ENCODE measurements around the gene CCM2.
"Not testable (repeated sequence)": the region's sequence is repeated elsewhere in the genome, so short reads cannot be mapped to it uniquely, and the experiment has no call there.

The CCM2 gene

DNA sequence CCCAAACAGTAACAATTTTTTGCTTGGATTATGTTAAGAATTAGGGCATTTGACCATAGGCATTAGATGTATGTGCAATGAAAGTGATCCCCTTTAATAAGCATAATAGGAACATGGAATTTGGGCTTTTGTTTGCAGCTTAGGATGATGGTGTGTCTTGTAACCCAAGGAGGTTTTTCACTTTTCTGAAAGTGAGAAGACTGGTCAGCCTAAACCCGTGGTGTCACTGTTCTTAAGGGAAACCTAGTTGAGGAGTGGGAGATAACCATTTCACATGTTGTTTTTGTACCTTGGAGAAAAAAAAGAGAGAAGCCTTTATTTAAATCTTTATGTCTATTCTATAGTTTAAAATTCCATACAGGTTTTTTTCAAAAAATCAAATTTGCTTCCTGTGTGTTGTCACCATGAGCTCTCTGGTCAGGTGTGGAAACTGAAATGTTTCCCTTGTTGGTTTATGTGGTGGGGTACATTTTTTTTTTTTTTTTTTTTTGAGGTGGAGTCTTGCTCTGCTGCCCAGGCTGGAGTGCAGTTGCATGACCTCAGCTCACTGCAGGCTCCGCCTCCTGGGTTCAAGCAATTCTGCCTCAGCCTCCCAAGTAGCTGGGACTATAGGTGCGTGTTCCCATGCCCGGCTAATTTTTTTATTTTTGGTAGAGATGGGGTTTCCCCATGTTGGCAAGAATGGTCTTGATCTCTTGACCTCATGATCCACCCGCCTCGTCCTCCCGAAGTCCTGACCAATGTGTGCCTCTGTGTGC lies 7.7 kb downstream of the CCM2 start:
- H3K27ac ChIP-seq (ENCODE audit: low read depth, low read length): no peak overlapping the region
- no peaks in the 10 kb centered on the region for H3K36me3 ChIP-seq (ENCODE audit: control insufficient read depth, insufficient read depth, low read length)
- H3K4me3 ChIP-seq (ENCODE audit: low read depth, low read length): no peak overlapping the region
- no peak overlapping the region for H3K9ac ChIP-seq (ENCODE audit: low read length)
- no peaks in the 10 kb centered on the region for H3K9me3 ChIP-seq (ENCODE audit: control insufficient read depth, insufficient read depth, low read depth, low read length)
- H3K4me1 ChIP-seq (ENCODE audit: control insufficient read depth, insufficient read depth, low read length): no peaks in the 10 kb centered on the region
- no peaks in the 10 kb centered on the region for H3K27me3 ChIP-seq (ENCODE audit: control insufficient read depth, insufficient read depth, low read length)

DNA sequence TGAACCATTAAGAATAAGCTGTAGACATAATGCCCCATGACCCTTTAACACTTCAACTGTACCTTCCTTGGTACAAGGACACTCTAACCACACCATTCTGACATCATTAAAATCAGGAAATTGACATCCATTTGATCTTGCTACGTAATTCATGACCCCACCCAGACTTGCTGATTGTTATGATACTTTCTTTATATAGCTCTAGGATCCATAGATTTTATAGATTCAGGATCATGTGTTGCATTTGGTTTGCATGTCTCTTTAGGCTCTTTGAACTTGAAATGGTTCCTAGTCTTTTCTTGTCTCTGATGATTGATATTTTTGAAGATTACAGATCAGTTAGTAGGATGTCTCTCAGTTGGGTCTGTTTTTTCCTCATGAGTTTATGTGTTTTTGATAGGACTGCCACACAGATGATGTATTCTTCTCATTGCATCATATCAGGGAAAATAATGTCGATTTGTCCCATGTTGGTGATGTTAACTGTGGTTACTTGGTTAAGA lies 13.5 kb downstream of the CCM2 start:
- Histone ChIP-seq H3K4me3 (ENCODE audit: low read depth, low read length) (no peak overlapping the region), H3K27me3 (ENCODE audit: control insufficient read depth, insufficient read depth, low read length) (no peaks in the 10 kb centered on the region), H3K27ac (ENCODE audit: low read depth, low read length) (no peak overlapping the region), H3K36me3 (ENCODE audit: control insufficient read depth, insufficient read depth, low read length) (no peaks in the 10 kb centered on the region), H3K9me3 (ENCODE audit: control insufficient read depth, insufficient read depth, low read depth, low read length) (peaks cover 11% of the 10 kb centered on the region), H3K9ac (ENCODE audit: low read length) (no peak overlapping the region), H3K4me1 (ENCODE audit: control insufficient read depth, insufficient read depth, low read length) (no peaks in the 10 kb centered on the region)

GRCh38 chr7:45015313-45015712 lies 15.3 kb downstream of the CCM2 start:
- Histone ChIP-seq H3K27me3 (ENCODE audit: control insufficient read depth, insufficient read depth, low read length) (no peaks in the 10 kb centered on the region), H3K9me3 (ENCODE audit: control insufficient read depth, insufficient read depth, low read depth, low read length) (peaks cover 11% of the 10 kb centered on the region), H3K27ac (ENCODE audit: low read depth, low read length) (no peak overlapping the region), H3K36me3 (ENCODE audit: control insufficient read depth, insufficient read depth, low read length) (no peaks in the 10 kb centered on the region), H3K4me3 (ENCODE audit: low read depth, low read length) (no peak overlapping the region), H3K9ac (ENCODE audit: low read length) (no peak overlapping the region), H3K4me1 (ENCODE audit: control insufficient read depth, insufficient read depth, low read length) (no peaks in the 10 kb centered on the region)

DNA sequence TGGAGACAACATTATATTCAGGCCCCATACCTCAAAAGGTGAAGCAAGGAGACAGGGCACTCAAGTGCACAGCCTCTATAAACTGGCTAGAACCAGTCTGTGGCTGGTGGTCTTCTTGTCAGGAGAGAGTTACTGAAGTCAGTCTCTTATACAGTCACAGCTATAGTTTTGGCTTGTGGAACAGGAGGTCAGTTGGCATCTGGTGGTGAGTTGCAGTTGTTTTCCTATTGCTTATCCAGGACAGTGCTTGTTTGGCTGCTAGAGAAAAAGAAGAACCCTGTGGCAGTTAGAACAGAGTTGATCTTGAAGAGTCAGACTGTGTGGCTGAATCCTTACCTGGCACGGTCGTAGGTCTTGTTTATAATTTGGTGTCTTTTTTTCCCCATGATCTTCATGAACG lies 17.3 kb downstream of the CCM2 start:
- Histone ChIP-seq H3K9me3 (ENCODE audit: control insufficient read depth, insufficient read depth, low read depth, low read length) (peaks cover 11% of the 10 kb centered on the region), H3K9ac (ENCODE audit: low read length) (no peak overlapping the region), H3K27ac (ENCODE audit: low read depth, low read length) (no peak overlapping the region), H3K4me3 (ENCODE audit: low read depth, low read length) (no peak overlapping the region), H3K4me1 (ENCODE audit: control insufficient read depth, insufficient read depth, low read length) (no peaks in the 10 kb centered on the region), H3K36me3 (ENCODE audit: control insufficient read depth, insufficient read depth, low read length) (no peaks in the 10 kb centered on the region), H3K27me3 (ENCODE audit: control insufficient read depth, insufficient read depth, low read length) (no peaks in the 10 kb centered on the region)

DNA sequence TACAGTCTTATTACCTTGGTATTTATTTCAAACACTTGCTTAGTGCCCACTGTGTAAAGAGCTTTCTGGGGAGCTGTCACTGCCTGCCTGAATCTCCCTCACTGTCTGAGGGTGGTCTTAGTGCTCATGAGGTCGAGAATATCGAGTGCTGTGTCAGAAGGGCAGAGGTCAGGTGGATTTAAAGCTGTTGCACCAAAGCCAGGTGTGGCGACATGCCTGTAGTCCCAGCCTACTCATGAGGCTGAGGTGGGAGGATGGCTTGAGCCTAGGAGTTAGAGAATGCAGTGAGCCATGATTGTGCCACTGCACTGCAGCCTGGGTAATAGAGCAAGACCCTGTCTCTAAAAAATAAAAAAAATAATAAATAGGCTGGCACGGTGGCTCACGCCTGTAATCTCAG lies 20.9 kb downstream of the CCM2 start:
- Histone ChIP-seq H3K4me1 (ENCODE audit: control insufficient read depth, insufficient read depth, low read length) (no peaks in the 10 kb centered on the region), H3K9me3 (ENCODE audit: control insufficient read depth, insufficient read depth, low read depth, low read length) (peaks cover 14% of the 10 kb centered on the region), H3K4me3 (ENCODE audit: low read depth, low read length) (no peak overlapping the region), H3K27me3 (ENCODE audit: control insufficient read depth, insufficient read depth, low read length) (no peaks in the 10 kb centered on the region), H3K27ac (ENCODE audit: low read depth, low read length) (no peak overlapping the region), H3K36me3 (ENCODE audit: control insufficient read depth, insufficient read depth, low read length) (no peaks in the 10 kb centered on the region), H3K9ac (ENCODE audit: low read length) (no peak overlapping the region)

- peaks cover 14% of the 10 kb centered on the region for H3K9me3 ChIP-seq (ENCODE audit: control insufficient read depth, insufficient read depth, low read depth, low read length)
- H3K36me3 ChIP-seq (ENCODE audit: control insufficient read depth, insufficient read depth, low read length): no peaks in the 10 kb centered on the region
- H3K9ac ChIP-seq (ENCODE audit: low read length): no peak overlapping the region
- no peak overlapping the region for H3K4me3 ChIP-seq (ENCODE audit: low read depth, low read length)
- no peaks in the 10 kb centered on the region for H3K27me3 ChIP-seq (ENCODE audit: control insufficient read depth, insufficient read depth, low read length)
- no peaks in the 10 kb centered on the region for H3K4me1 ChIP-seq (ENCODE audit: control insufficient read depth, insufficient read depth, low read length)
- H3K27ac ChIP-seq (ENCODE audit: low read depth, low read length): no peak overlapping the region
These were observed 21.7 kb downstream of the CCM2 start for GRCh38 chr7:45021604-45022296.

GRCh38 chr7:45024126-45024744 lies 24.2 kb downstream of the CCM2 start:
- H3K27ac ChIP-seq (ENCODE audit: low read depth, low read length): no peak overlapping the region
- H3K4me3 ChIP-seq (ENCODE audit: low read depth, low read length): no peak overlapping the region
- H3K36me3 ChIP-seq (ENCODE audit: control insufficient read depth, insufficient read depth, low read length): peaks cover 5% of the 10 kb centered on the region
- H3K4me1 ChIP-seq (ENCODE audit: control insufficient read depth, insufficient read depth, low read length): no peaks in the 10 kb centered on the region
- H3K27me3 ChIP-seq (ENCODE audit: control insufficient read depth, insufficient read depth, low read length): no peaks in the 10 kb centered on the region
- H3K9ac ChIP-seq (ENCODE audit: low read length): no peak overlapping the region
- peaks cover 4% of the 10 kb centered on the region; the same call in 1 of the 2 replicates for H3K9me3 ChIP-seq (ENCODE audit: control insufficient read depth, insufficient read depth, low read depth, low read length)

DNA sequence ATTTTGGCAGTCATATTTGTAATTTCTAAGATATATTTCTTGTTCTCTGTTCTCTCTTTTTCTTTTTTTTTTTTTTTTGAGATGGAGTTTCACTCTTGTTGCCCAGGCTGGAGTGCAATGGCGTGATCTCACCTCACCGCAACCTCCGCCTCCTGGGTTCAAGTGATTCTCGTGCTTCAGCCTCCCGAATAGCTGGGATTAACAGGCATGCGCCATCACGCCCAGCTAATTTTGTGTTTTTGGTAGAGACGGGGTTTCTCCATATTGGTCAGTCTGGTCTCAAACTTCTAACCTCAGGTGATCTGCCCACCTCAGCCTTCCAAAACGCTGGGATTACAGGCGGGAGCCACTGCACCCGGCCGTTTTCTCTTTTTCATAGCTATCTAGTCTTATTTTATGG lies 25.5 kb downstream of the CCM2 start:
- not testable (repeated sequence) for H3K9me3 ChIP-seq (ENCODE audit: control insufficient read depth, insufficient read depth, low read depth, low read length); H3K4me1 ChIP-seq (ENCODE audit: control insufficient read depth, insufficient read depth, low read length); H3K4me3 ChIP-seq (ENCODE audit: low read depth, low read length); H3K9ac ChIP-seq (ENCODE audit: low read length); H3K27me3 ChIP-seq (ENCODE audit: control insufficient read depth, insufficient read depth, low read length); H3K36me3 ChIP-seq (ENCODE audit: control insufficient read depth, insufficient read depth, low read length); H3K27ac ChIP-seq (ENCODE audit: low read depth, low read length)

DNA sequence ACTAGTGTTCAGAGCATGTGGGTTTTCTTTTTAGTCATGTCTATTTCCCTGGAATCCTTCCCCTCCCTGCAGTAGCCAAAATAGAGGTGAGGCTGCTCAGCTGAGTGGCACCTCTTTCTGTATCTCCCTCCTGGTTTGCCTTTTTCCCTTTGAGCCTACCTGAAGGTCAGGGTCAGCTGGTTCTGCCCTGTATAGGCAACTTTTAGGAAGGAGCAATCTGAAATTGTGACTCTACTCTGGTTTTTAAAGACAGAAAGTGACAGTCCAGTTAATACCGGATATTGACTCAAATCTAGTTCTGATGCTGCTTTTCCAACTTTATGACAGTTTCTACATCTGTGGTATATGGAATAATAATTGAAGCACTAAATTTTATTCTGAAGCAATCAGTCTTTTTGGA lies 26.0 kb downstream of the CCM2 start:
- Histone ChIP-seq H3K9ac (ENCODE audit: low read length) (no peak overlapping the region), H3K4me3 (ENCODE audit: low read depth, low read length) (no peak overlapping the region), H3K4me1 (ENCODE audit: control insufficient read depth, insufficient read depth, low read length) (no peaks in the 10 kb centered on the region), H3K27ac (ENCODE audit: low read depth, low read length) (no peak overlapping the region), H3K36me3 (ENCODE audit: control insufficient read depth, insufficient read depth, low read length) (peaks cover 5% of the 10 kb centered on the region), H3K27me3 (ENCODE audit: control insufficient read depth, insufficient read depth, low read length) (no peaks in the 10 kb centered on the region), H3K9me3 (ENCODE audit: control insufficient read depth, insufficient read depth, low read depth, low read length) (peaks cover 4% of the 10 kb centered on the region; the same call in 1 of the 2 replicates)

- no peak overlapping the region for H3K4me3 ChIP-seq (ENCODE audit: low read depth, low read length)
- no peaks in the 10 kb centered on the region for H3K27me3 ChIP-seq (ENCODE audit: control insufficient read depth, insufficient read depth, low read length)
- peaks cover 5% of the 10 kb centered on the region for H3K36me3 ChIP-seq (ENCODE audit: control insufficient read depth, insufficient read depth, low read length)
- H3K4me1 ChIP-seq (ENCODE audit: control insufficient read depth, insufficient read depth, low read length): no peaks in the 10 kb centered on the region
- H3K9ac ChIP-seq (ENCODE audit: low read length): no peak overlapping the region
- peaks cover 4% of the 10 kb centered on the region; the same call in 1 of the 2 replicates for H3K9me3 ChIP-seq (ENCODE audit: control insufficient read depth, insufficient read depth, low read depth, low read length)
- H3K27ac ChIP-seq (ENCODE audit: low read depth, low read length): no peak overlapping the region
These were observed 27.2 kb downstream of the CCM2 start for GRCh38 chr7:45026984-45027773.
